ENCODE results near the gene SEZ6.

SEZ6 gene

GRCh38 chr17:28960256-28961061 is 45.4 kb downstream of the SEZ6 start:
- H3K4me1 ChIP-seq (ENCODE audit: control insufficient read depth, insufficient read depth, low read length): 0 out of 2 replicates have a peak, but pooled peaks cover 3% of the 10 kb centered on the region
- no peak overlapping the region for H3K9ac ChIP-seq (ENCODE audit: low read depth, low read length)

GRCh38 chr17:28959471-28959871 is 46.4 kb downstream of the SEZ6 start:
- Histone ChIP-seq H3K4me1 (ENCODE audit: control insufficient read depth, insufficient read depth, low read length) (0 out of 2 replicates have a peak, but pooled peaks cover 3% of the 10 kb centered on the region), H3K36me3 (ENCODE audit: control insufficient read depth, insufficient read depth, low read length) (no peaks in the 10 kb centered on the region), H3K27me3 (ENCODE audit: control insufficient read depth, insufficient read depth, low read length) (no peaks in the 10 kb centered on the region), H3K4me3 (ENCODE audit: low read depth, low read length) (no peak overlapping the region), H3K9me3 (ENCODE audit: control insufficient read depth, insufficient read depth, low read length) (no peaks in the 10 kb centered on the region), H3K9ac (ENCODE audit: low read depth, low read length) (no peak overlapping the region), H3K27ac (ENCODE audit: low read depth, low read length) (no peak overlapping the region)

More at GRCh38 chr17:28960256-28961061, 45.4 kb downstream of the SEZ6 start:
- no peaks in the 10 kb centered on the region for H3K36me3 ChIP-seq (ENCODE audit: control insufficient read depth, insufficient read depth, low read length)
- no peak overlapping the region for H3K27ac ChIP-seq (ENCODE audit: low read depth, low read length)
- H3K9me3 ChIP-seq (ENCODE audit: control insufficient read depth, insufficient read depth, low read length): no peaks in the 10 kb centered on the region
- no peaks in the 10 kb centered on the region for H3K27me3 ChIP-seq (ENCODE audit: control insufficient read depth, insufficient read depth, low read length)
- no peak overlapping the region for H3K4me3 ChIP-seq (ENCODE audit: low read depth, low read length)

GRCh38 chr17:28958820-28959455 is 46.9 kb downstream of the SEZ6 start:
- Histone ChIP-seq H3K4me3 (ENCODE audit: low read depth, low read length) (no peak overlapping the region), H3K9ac (ENCODE audit: low read depth, low read length) (no peak overlapping the region), H3K4me1 (ENCODE audit: control insufficient read depth, insufficient read depth, low read length) (0 out of 2 replicates have a peak, but pooled peaks cover 3% of the 10 kb centered on the region), H3K27me3 (ENCODE audit: control insufficient read depth, insufficient read depth, low read length) (no peaks in the 10 kb centered on the region), H3K36me3 (ENCODE audit: control insufficient read depth, insufficient read depth, low read length) (no peaks in the 10 kb centered on the region), H3K27ac (ENCODE audit: low read depth, low read length) (no peak overlapping the region), H3K9me3 (ENCODE audit: control insufficient read depth, insufficient read depth, low read length) (no peaks in the 10 kb centered on the region)

- H3K9ac ChIP-seq (ENCODE audit: low read depth, low read length): no peak overlapping the region
These were observed 47.9 kb downstream of the SEZ6 start for GRCh38 chr17:28957992-28958355.

GRCh38 chr17:28957277-28957991 is 48.4 kb downstream of the SEZ6 start:
- H3K9me3 ChIP-seq (ENCODE audit: control insufficient read depth, insufficient read depth, low read length): no peaks in the 10 kb centered on the region
- H3K27ac ChIP-seq (ENCODE audit: low read depth, low read length): no peak overlapping the region
- peaks cover 11% of the 10 kb centered on the region for H3K4me1 ChIP-seq (ENCODE audit: control insufficient read depth, insufficient read depth, low read length)
- H3K27me3 ChIP-seq (ENCODE audit: control insufficient read depth, insufficient read depth, low read length): no peaks in the 10 kb centered on the region
- no peak overlapping the region for H3K9ac ChIP-seq (ENCODE audit: low read depth, low read length)
- H3K4me3 ChIP-seq (ENCODE audit: low read depth, low read length): no peak overlapping the region
- no peaks in the 10 kb centered on the region for H3K36me3 ChIP-seq (ENCODE audit: control insufficient read depth, insufficient read depth, low read length)

More at GRCh38 chr17:28957992-28958355, 47.9 kb downstream of the SEZ6 start:
- H3K36me3 ChIP-seq (ENCODE audit: control insufficient read depth, insufficient read depth, low read length): no peaks in the 10 kb centered on the region
- no peaks in the 10 kb centered on the region for H3K27me3 ChIP-seq (ENCODE audit: control insufficient read depth, insufficient read depth, low read length)
- no peaks in the 10 kb centered on the region for H3K9me3 ChIP-seq (ENCODE audit: control insufficient read depth, insufficient read depth, low read length)
- no peak overlapping the region for H3K27ac ChIP-seq (ENCODE audit: low read depth, low read length)
- H3K4me3 ChIP-seq (ENCODE audit: low read depth, low read length): no peak overlapping the region
- H3K4me1 ChIP-seq (ENCODE audit: control insufficient read depth, insufficient read depth, low read length): peaks cover 6% of the 10 kb centered on the region; the same call in 1 of the 2 replicates

GRCh38 chr17:28956861-28957260 is 49.0 kb downstream of the SEZ6 start:
- H3K4me3 ChIP-seq (ENCODE audit: low read depth, low read length): no peak overlapping the region
- H3K36me3 ChIP-seq (ENCODE audit: control insufficient read depth, insufficient read depth, low read length): no peaks in the 10 kb centered on the region
- H3K4me1 ChIP-seq (ENCODE audit: control insufficient read depth, insufficient read depth, low read length): peaks cover 11% of the 10 kb centered on the region
- H3K9me3 ChIP-seq (ENCODE audit: control insufficient read depth, insufficient read depth, low read length): no peaks in the 10 kb centered on the region
- H3K27ac ChIP-seq (ENCODE audit: low read depth, low read length): no peak overlapping the region
- no peak overlapping the region for H3K9ac ChIP-seq (ENCODE audit: low read depth, low read length)
- H3K27me3 ChIP-seq (ENCODE audit: control insufficient read depth, insufficient read depth, low read length): no peaks in the 10 kb centered on the region

- H3K27ac ChIP-seq (ENCODE audit: low read depth, low read length): no peak overlapping the region
- H3K4me3 ChIP-seq (ENCODE audit: low read depth, low read length): no peak overlapping the region
- no peak overlapping the region for H3K9ac ChIP-seq (ENCODE audit: low read depth, low read length)
- H3K4me1 ChIP-seq (ENCODE audit: control insufficient read depth, insufficient read depth, low read length): peaks cover 11% of the 10 kb centered on the region
- no peaks in the 10 kb centered on the region for H3K27me3 ChIP-seq (ENCODE audit: control insufficient read depth, insufficient read depth, low read length)
- no peaks in the 10 kb centered on the region for H3K36me3 ChIP-seq (ENCODE audit: control insufficient read depth, insufficient read depth, low read length)
- H3K9me3 ChIP-seq (ENCODE audit: control insufficient read depth, insufficient read depth, low read length): no peaks in the 10 kb centered on the region
These were observed 49.7 kb downstream of the SEZ6 start for GRCh38 chr17:28956112-28956511.

GRCh38 chr17:28955408-28955807 is 50.4 kb downstream of the SEZ6 start:
- H3K27ac ChIP-seq (ENCODE audit: low read depth, low read length): no peak overlapping the region
- H3K27me3 ChIP-seq (ENCODE audit: control insufficient read depth, insufficient read depth, low read length): no peaks in the 10 kb centered on the region
- H3K9ac ChIP-seq (ENCODE audit: low read depth, low read length): no peak overlapping the region
- H3K9me3 ChIP-seq (ENCODE audit: control insufficient read depth, insufficient read depth, low read length): no peaks in the 10 kb centered on the region
- H3K4me1 ChIP-seq (ENCODE audit: control insufficient read depth, insufficient read depth, low read length): peaks cover 11% of the 10 kb centered on the region
- no peak overlapping the region for H3K4me3 ChIP-seq (ENCODE audit: low read depth, low read length)
- no peaks in the 10 kb centered on the region for H3K36me3 ChIP-seq (ENCODE audit: control insufficient read depth, insufficient read depth, low read length)

GRCh38 chr17:28954886-28955285 is 50.9 kb downstream of the SEZ6 start:
- Histone ChIP-seq H3K9me3 (ENCODE audit: control insufficient read depth, insufficient read depth, low read length) (no peaks in the 10 kb centered on the region), H3K4me3 (ENCODE audit: low read depth, low read length) (no peak overlapping the region), H3K4me1 (ENCODE audit: control insufficient read depth, insufficient read depth, low read length) (peaks cover 11% of the 10 kb centered on the region), H3K36me3 (ENCODE audit: control insufficient read depth, insufficient read depth, low read length) (no peaks in the 10 kb centered on the region), H3K27me3 (ENCODE audit: control insufficient read depth, insufficient read depth, low read length) (no peaks in the 10 kb centered on the region), H3K27ac (ENCODE audit: low read depth, low read length) (no peak overlapping the region), H3K9ac (ENCODE audit: low read depth, low read length) (no peak overlapping the region)

GRCh38 chr17:28953444-28954118 is 52.3 kb downstream of the SEZ6 start:
- no peak overlapping the region for H3K9ac ChIP-seq (ENCODE audit: low read depth, low read length)
- peaks cover 13% of the 10 kb centered on the region for H3K4me1 ChIP-seq (ENCODE audit: control insufficient read depth, insufficient read depth, low read length)
- peaks cover 1% of the 10 kb centered on the region; the same call in 1 of the 2 replicates for H3K36me3 ChIP-seq (ENCODE audit: control insufficient read depth, insufficient read depth, low read length)
- H3K27ac ChIP-seq (ENCODE audit: low read depth, low read length): no peak overlapping the region
- H3K27me3 ChIP-seq (ENCODE audit: control insufficient read depth, insufficient read depth, low read length): no peaks in the 10 kb centered on the region
- no peaks in the 10 kb centered on the region for H3K9me3 ChIP-seq (ENCODE audit: control insufficient read depth, insufficient read depth, low read length)
- no peak overlapping the region for H3K4me3 ChIP-seq (ENCODE audit: low read depth, low read length)
